ENCODE results near the gene ICAM3.

Gene ICAM3

DNA sequence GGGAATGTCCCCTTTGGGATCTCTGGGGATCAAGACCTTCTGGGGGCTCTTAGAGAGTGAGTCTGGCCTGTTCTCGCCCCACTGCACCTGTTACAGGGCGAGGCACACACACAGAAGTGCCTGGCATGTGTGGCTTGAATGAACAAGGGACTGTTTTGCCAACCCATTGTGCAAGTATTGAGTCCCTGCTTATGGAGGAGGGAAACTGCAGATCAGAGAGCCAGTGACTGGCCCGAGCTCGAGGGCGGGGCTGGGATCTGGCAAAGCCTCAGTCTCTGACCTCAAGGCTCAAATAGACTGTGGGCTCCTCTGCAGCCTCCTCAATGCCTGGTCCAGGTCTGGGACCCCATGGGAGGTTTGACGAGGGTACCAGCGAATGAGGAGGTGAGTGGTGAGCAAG, 11.6 kb downstream of the ICAM3 start:
- H4K20me1 ChIP-seq (ENCODE audit: insufficient read depth, low read length): no peaks in the 10 kb centered on the region
- TF ChIP-seq EZH2 (IDR thresholded peaks at IDR 0.05; ENCODE audit: borderline replicate concordance, low read length): no peak
- TF ChIP-seq CTCF (IDR thresholded peaks at IDR 0.05; ENCODE audit: low read length): no peak
- H3K4me3 ChIP-seq (ENCODE audit: low read depth, low read length, poor library complexity, severe bottlenecking): no peak overlapping the region
- no peaks in the 10 kb centered on the region for H3K9me3 ChIP-seq (ENCODE audit: low read length)
- no peak overlapping the region for H3K4me2 ChIP-seq (ENCODE audit: low read length)
- no peak overlapping the region for H2AFZ ChIP-seq (ENCODE audit: low read length)
- peaks cover 82% of the 10 kb centered on the region for H3K36me3 ChIP-seq (ENCODE audit: insufficient read depth, low read length)
- H3F3A ChIP-seq (ENCODE audit: insufficient read depth, low read length): no peaks in the 10 kb centered on the region; the same call in 1 of the 2 replicates
- H3K9me2 ChIP-seq (ENCODE audit: low read depth, low read length): no peaks in the 10 kb centered on the region
- H3K27me3 ChIP-seq (ENCODE audit: insufficient read depth, low read length): no peaks in the 10 kb centered on the region
- peaks cover 14% of the 10 kb centered on the region for H3K79me2 ChIP-seq (ENCODE audit: insufficient read depth, low read length)
- H3K4me1 ChIP-seq (ENCODE audit: insufficient read depth, low read length, severe bottlenecking): peaks cover 32% of the 10 kb centered on the region
- H3K9ac ChIP-seq (ENCODE audit: low read length): no peak overlapping the region
- no peak overlapping the region for H3K27ac ChIP-seq (ENCODE audit: low read depth, low read length, poor library complexity, severe bottlenecking)

GRCh38 chr19:10325732-10326131, 13.7 kb downstream of the ICAM3 start:
- no peaks in the 10 kb centered on the region; the same call in 1 of the 2 replicates for H3F3A ChIP-seq (ENCODE audit: insufficient read depth, low read length)
- no peaks in the 10 kb centered on the region for H3K9me3 ChIP-seq (ENCODE audit: low read length)
- H2AFZ ChIP-seq (ENCODE audit: low read length): no peak overlapping the region
- no peak for TF ChIP-seq CTCF (IDR thresholded peaks at IDR 0.05; ENCODE audit: low read length)
- TF ChIP-seq EZH2 (IDR thresholded peaks at IDR 0.05; ENCODE audit: borderline replicate concordance, low read length): no peak
- H3K36me3 ChIP-seq (ENCODE audit: insufficient read depth, low read length): peaks cover 89% of the 10 kb centered on the region
- no peaks in the 10 kb centered on the region for H3K79me2 ChIP-seq (ENCODE audit: insufficient read depth, low read length)
- H3K4me3 ChIP-seq (ENCODE audit: low read depth, low read length, poor library complexity, severe bottlenecking): no peak overlapping the region
- H3K27me3 ChIP-seq (ENCODE audit: insufficient read depth, low read length): no peaks in the 10 kb centered on the region
- no peaks in the 10 kb centered on the region for H4K20me1 ChIP-seq (ENCODE audit: insufficient read depth, low read length)
- peak overlapping the region; percentile 75 for H3K27ac ChIP-seq (ENCODE audit: low read depth, low read length, poor library complexity, severe bottlenecking)
- no peak overlapping the region for H3K4me2 ChIP-seq (ENCODE audit: low read length)
- peaks cover 19% of the 10 kb centered on the region for H3K4me1 ChIP-seq (ENCODE audit: insufficient read depth, low read length, severe bottlenecking)
- no peaks in the 10 kb centered on the region for H3K9me2 ChIP-seq (ENCODE audit: low read depth, low read length)
- no peak overlapping the region for H3K9ac ChIP-seq (ENCODE audit: low read length)

DNA sequence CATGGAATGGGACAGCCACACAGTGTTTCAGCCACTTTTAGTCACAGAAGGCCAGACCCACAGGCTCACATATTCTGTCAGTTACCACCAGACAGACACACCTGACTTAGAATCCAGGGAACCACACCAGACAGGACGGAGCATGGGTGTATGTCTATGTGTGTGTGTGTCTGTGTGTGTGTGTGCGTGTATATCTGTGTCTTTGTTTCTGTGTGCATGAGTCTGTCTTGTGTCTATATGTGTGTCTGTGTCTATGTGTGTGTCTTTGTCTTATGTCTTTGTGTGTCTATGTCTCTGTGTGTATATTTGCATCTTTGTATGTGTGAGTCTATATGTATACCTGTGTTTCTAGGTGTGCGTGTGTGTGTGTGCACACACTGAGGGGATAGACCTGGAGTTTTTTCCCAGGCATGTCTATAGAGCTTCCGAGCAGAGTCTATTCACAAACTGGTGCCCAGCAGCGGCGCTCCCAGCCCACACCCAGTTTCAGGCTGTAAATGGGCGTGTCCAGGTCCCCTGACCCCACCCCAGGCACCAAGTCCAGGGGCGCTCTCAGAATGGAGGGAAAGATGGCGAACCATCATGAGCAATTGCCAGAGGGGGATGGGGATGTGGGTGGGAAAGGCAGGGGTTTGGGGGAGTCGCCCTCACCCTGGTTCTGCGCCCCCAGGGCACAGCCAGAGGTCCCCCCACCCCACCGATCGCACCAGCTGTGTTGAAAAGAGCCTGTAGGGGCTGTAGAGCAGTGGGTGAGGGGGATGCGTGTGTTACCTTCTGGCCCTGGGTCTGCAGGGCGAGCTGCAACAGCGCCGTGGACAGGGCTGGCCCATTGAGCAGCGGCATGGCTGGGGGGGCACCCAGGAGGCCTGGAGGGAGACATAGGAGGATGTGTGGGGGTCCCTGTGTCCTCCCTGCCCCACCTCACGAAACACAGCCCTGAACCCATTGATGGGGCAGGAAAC, 17.3 kb downstream of the ICAM3 start:
- Histone ChIP-seq H3K27me3 (ENCODE audit: insufficient read depth, low read length) (no peaks in the 10 kb centered on the region), H3K9me3 (ENCODE audit: low read length) (no peaks in the 10 kb centered on the region), H3K79me2 (ENCODE audit: insufficient read depth, low read length) (no peaks in the 10 kb centered on the region), H3K9me2 (ENCODE audit: low read depth, low read length) (no peaks in the 10 kb centered on the region), H3K9ac (ENCODE audit: low read length) (no peak overlapping the region), H3F3A (ENCODE audit: insufficient read depth, low read length) (no peaks in the 10 kb centered on the region; the same call in 1 of the 2 replicates), H3K4me2 (ENCODE audit: low read length) (no peak overlapping the region), H4K20me1 (ENCODE audit: insufficient read depth, low read length) (no peaks in the 10 kb centered on the region), H3K4me1 (ENCODE audit: insufficient read depth, low read length, severe bottlenecking) (peaks cover 18% of the 10 kb centered on the region), H2AFZ (ENCODE audit: low read length) (no peak overlapping the region), H3K27ac (ENCODE audit: low read depth, low read length, poor library complexity, severe bottlenecking) (no peak overlapping the region), H3K4me3 (ENCODE audit: low read depth, low read length, poor library complexity, severe bottlenecking) (no peak overlapping the region), H3K36me3 (ENCODE audit: insufficient read depth, low read length) (peaks cover 84% of the 10 kb centered on the region)
- TF ChIP-seq EZH2 (IDR thresholded peaks at IDR 0.05; ENCODE audit: borderline replicate concordance, low read length) (no peak), CTCF (IDR thresholded peaks at IDR 0.05; ENCODE audit: low read length) (no peak)
